GM21528 (cell line): ENCODE data around the gene ADAMTS17.

ENCODE experiments used
- ATAC-seq: cut with Tn5 transposase; IDR thresholded peaks from one replicate; pipeline ENCODE4 v1.9.1; 2021; ENCODE audit warnings: mild to moderate bottlenecking, moderate library complexity; ENCODE audit not compliant: unreplicated experiment, low FRiP score

Gene ADAMTS17

GRCh38 chr15:100042558-100042957 is 299.2 kb downstream of the ADAMTS17 start:
- ATAC-seq, result no peak

- no peak for ATAC-seq
Measured at GRCh38 chr15:100041127-100041828, 300.5 kb downstream of the ADAMTS17 start.

- no peak for ATAC-seq
Measured at GRCh38 chr15:100039994-100040393, 301.8 kb downstream of the ADAMTS17 start.

- no peak for ATAC-seq
Measured at GRCh38 chr15:100038736-100039135, 303.0 kb downstream of the ADAMTS17 start.

- no peak for ATAC-seq
Measured at GRCh38 chr15:100037901-100038300, 303.9 kb downstream of the ADAMTS17 start.

GRCh38 chr15:100036015-100036414 is 305.8 kb downstream of the ADAMTS17 start:
- no peak for ATAC-seq

- no peak for ATAC-seq
Measured at GRCh38 chr15:100034191-100034590, 307.6 kb downstream of the ADAMTS17 start.

GRCh38 chr15:100033140-100033857 is 308.5 kb downstream of the ADAMTS17 start:
- ATAC-seq, result no peak

GRCh38 chr15:100032358-100033085 is 309.3 kb downstream of the ADAMTS17 start:
- no peak for ATAC-seq

GRCh38 chr15:100031665-100032357 is 310.0 kb downstream of the ADAMTS17 start:
- no peak for ATAC-seq

GRCh38 chr15:100030586-100031229 is 311.1 kb downstream of the ADAMTS17 start:
- ATAC-seq, result no peak

- no peak for ATAC-seq
Measured at GRCh38 chr15:100029868-100030479, 311.8 kb downstream of the ADAMTS17 start.

GRCh38 chr15:100029045-100029444 is 312.7 kb downstream of the ADAMTS17 start:
- no peak for ATAC-seq

GRCh38 chr15:100026041-100026440 is 315.7 kb downstream of the ADAMTS17 start:
- no peak for ATAC-seq

- ATAC-seq, result no peak
Measured at GRCh38 chr15:100022806-100023205, 319.0 kb downstream of the ADAMTS17 start.

GRCh38 chr15:100022391-100022790 is 319.4 kb downstream of the ADAMTS17 start:
- no peak for ATAC-seq

GRCh38 chr15:100021653-100022052 is 320.1 kb downstream of the ADAMTS17 start:
- ATAC-seq, result no peak

GRCh38 chr15:100020614-100021013 is 321.2 kb downstream of the ADAMTS17 start:
- ATAC-seq, result no peak

GRCh38 chr15:100020189-100020588 is 321.6 kb downstream of the ADAMTS17 start:
- no peak for ATAC-seq

GRCh38 chr15:100019601-100020000 is 322.2 kb downstream of the ADAMTS17 start:
- ATAC-seq, result no peak
